ENCODE data around the gene FLYWCH2.

The FLYWCH2 gene

GRCh38 chr16:2884041-2884451 is 1.0 kb downstream of the FLYWCH2 start:
- DNase-seq: no peak

GRCh38 chr16:2894231-2894630 is 11.2 kb downstream of the FLYWCH2 start:
- no peak for DNase-seq

GRCh38 chr16:2895813-2896212 is 12.8 kb downstream of the FLYWCH2 start:
- no peak for DNase-seq

GRCh38 chr16:2896480-2897010 is 13.5 kb downstream of the FLYWCH2 start:
- no peak for DNase-seq

GRCh38 chr16:2897110-2897509 is 14.1 kb downstream of the FLYWCH2 start:
- no peak for DNase-seq

GRCh38 chr16:2898831-2899563 is 16.0 kb downstream of the FLYWCH2 start:
- DNase-seq: no peak

GRCh38 chr16:2899564-2900072 is 16.6 kb downstream of the FLYWCH2 start:
- DNase-seq: no peak

- no peak for DNase-seq
Observed at GRCh38 chr16:2900526-2901075, 17.6 kb downstream of the FLYWCH2 start.

- no peak for DNase-seq
Observed at GRCh38 chr16:2902337-2903130, 19.5 kb downstream of the FLYWCH2 start.

GRCh38 chr16:2904100-2904921 is 21.3 kb downstream of the FLYWCH2 start:
- DNase-seq: peak; percentile 39

- DNase-seq: no peak
Observed at GRCh38 chr16:2904922-2905240, 21.9 kb downstream of the FLYWCH2 start.

- DNase-seq: peak; percentile 88
Observed at GRCh38 chr16:2905241-2905987, 22.4 kb downstream of the FLYWCH2 start.

- no peak for DNase-seq
Observed at GRCh38 chr16:2905988-2906387, 23.0 kb downstream of the FLYWCH2 start.

GRCh38 chr16:2907084-2907753 is 24.2 kb downstream of the FLYWCH2 start:
- DNase-seq: peak; percentile 3

GRCh38 chr16:2910441-2910969 is 27.5 kb downstream of the FLYWCH2 start:
- DNase-seq: no peak

GRCh38 chr16:2911638-2912329 is 28.8 kb downstream of the FLYWCH2 start, which contains the start of gene FLYWCH1:
TSS of gene FLYWCH1 (plus strand) at chr16:2911931. CDS start at chr16:2929686, 17,755 bp downstream.
- peak; percentile 81 for DNase-seq

GRCh38 chr16:2912330-2913199 is 29.6 kb downstream of the FLYWCH2 start:
- no peak for DNase-seq

GRCh38 chr16:2913603-2914002 is 30.6 kb downstream of the FLYWCH2 start:
- no peak for DNase-seq

GRCh38 chr16:2914233-2914632 is 31.2 kb downstream of the FLYWCH2 start:
- no peak for DNase-seq
